DOHH2 (cell line): Measurements from ENCODE around the gene RASAL3.

ENCODE experiments used
- EZH2phosphoT487 ChIP-seq: fragments of 200-600 bp; sonication (generic); IDR thresholded peaks from 2 replicates; pipeline ENCODE4 v1.6.1; 2017; ENCODE audit warnings: borderline replicate concordance, mild to moderate bottlenecking, antibody characterized with exemption, low read length, moderate library complexity, mixed read lengths
- TF ChIP-seq, protein P1 (sequence below): fragments of 200-600 bp; sonication (generic); IDR thresholded peaks from one replicate; pipeline ENCODE4 v1.5.1; 2014; ENCODE audit warnings: antibody characterized with exemption, mild to moderate bottlenecking, low read depth, low read length; ENCODE audit not compliant: poor library complexity, severe bottlenecking

DNA sequence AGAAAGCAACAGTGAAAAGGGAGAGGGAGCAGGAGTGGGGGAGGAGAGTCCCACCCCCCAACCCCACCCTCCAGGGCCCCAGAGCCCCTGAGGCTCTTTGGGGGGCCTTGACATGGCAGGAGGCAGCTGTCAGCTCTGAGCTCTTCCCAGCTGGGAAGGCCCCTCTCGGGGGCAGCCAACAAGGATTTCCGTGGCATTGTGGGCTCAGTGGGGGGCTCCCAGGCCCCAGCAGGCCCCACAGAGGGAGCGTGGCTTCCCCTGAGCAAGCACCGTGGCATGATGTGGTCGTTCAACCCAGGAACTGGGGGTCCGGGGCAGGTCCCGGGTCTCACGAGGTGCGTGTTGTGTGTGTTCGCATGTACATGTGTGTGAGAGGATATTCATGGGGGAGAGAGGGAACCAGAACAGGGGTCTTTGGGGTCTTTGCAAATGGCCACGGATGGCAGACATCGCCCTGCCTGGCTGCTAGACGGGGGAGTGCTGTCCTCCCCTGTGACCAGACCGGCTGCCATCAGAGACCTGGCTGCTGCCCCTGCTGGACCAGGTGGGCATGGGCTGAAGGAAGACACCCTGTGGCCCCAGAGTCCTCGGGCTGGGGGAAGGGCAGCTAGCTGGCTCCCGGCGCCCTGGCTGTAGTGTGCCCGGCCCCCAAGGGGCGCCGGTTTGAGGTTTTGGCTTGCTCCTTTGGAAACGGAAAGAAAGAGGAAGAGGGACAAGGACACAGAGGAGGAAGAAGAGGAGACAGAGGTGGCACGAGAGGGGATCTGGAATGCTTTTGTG is 41.9 kb downstream of the RASAL3 start:
- TF ChIP-seq, protein P1, sequence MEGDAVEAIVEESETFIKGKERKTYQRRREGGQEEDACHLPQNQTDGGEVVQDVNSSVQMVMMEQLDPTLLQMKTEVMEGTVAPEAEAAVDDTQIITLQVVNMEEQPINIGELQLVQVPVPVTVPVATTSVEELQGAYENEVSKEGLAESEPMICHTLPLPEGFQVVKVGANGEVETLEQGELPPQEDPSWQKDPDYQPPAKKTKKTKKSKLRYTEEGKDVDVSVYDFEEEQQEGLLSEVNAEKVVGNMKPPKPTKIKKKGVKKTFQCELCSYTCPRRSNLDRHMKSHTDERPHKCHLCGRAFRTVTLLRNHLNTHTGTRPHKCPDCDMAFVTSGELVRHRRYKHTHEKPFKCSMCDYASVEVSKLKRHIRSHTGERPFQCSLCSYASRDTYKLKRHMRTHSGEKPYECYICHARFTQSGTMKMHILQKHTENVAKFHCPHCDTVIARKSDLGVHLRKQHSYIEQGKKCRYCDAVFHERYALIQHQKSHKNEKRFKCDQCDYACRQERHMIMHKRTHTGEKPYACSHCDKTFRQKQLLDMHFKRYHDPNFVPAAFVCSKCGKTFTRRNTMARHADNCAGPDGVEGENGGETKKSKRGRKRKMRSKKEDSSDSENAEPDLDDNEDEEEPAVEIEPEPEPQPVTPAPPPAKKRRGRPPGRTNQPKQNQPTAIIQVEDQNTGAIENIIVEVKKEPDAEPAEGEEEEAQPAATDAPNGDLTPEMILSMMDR, result no peak
- TF ChIP-seq EZH2phosphoT487, result no peak
